ENCODE data around the gene PDE11A.

DNA sequence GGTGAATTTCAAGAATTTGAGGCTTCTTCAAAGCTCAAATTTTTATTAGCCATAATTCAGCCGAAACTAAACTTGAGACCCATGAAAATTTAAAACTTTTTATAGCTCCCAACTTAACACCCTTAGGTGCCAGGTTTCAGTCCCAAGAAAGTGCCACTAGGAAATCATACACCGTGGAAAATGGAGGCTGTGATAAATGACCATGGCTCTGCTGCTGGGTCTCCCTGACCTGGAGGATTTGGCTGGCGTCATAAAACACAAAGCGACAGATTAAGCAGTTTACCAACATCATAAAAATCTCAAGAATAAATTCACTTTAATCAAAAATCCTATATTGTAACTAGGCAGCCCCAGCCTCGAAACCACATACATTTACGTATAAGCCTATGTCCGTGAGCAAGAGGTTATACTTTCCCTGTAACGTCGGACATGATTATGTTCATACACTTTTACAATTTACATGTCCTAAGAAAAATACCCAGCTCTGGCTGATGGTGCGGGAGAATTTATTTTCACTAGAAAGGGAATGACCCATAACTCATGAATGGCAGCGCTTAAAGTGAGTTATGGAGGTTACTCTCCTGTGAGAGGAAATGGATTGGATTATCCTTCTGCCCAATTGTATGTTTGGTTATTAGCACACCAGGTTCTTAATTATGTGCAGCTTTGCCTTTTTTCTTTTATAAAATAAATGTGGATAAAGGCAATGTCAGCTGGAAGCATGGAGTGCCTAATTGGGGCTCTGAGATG, 350.6 kb downstream of the PDE11A start:
- TF ChIP-seq POLR2A (IDR thresholded peaks at IDR 0.05): no peak
- TF ChIP-seq, protein P1, sequence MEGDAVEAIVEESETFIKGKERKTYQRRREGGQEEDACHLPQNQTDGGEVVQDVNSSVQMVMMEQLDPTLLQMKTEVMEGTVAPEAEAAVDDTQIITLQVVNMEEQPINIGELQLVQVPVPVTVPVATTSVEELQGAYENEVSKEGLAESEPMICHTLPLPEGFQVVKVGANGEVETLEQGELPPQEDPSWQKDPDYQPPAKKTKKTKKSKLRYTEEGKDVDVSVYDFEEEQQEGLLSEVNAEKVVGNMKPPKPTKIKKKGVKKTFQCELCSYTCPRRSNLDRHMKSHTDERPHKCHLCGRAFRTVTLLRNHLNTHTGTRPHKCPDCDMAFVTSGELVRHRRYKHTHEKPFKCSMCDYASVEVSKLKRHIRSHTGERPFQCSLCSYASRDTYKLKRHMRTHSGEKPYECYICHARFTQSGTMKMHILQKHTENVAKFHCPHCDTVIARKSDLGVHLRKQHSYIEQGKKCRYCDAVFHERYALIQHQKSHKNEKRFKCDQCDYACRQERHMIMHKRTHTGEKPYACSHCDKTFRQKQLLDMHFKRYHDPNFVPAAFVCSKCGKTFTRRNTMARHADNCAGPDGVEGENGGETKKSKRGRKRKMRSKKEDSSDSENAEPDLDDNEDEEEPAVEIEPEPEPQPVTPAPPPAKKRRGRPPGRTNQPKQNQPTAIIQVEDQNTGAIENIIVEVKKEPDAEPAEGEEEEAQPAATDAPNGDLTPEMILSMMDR (IDR thresholded peaks at IDR 0.05): no peak
